Upper lobe of right lung (tissue), 1 donor: ENCODE measurements around the gene SYK. TPM values are rescaled to one million over a fixed set of nuclear protein-coding genes. Genes with fewer than 3 reads are reported as not detected.

Source experiments
- ATAC-seq: fragments of 200-7000 bp; cut with Tn5 transposase; one replicate; pipeline ENCODE4 v1.9.1; 2020; ENCODE audit warnings: mild to moderate bottlenecking, moderate library complexity
- DNase-seq: peaks from one replicate; pipeline ENCODE4 v3.0.0-alpha.2; 2020
- H3K27ac ChIP-seq: fragments of 200-600 bp; one replicate; pipeline ENCODE4 v1.8.0; 2022
- H3K27me3 ChIP-seq: fragments of 200-600 bp; one replicate; pipeline ENCODE4 v1.8.0; 2022; ENCODE audit warnings: mild to moderate bottlenecking
- H3K36me3 ChIP-seq: fragments of 200-600 bp; one replicate; pipeline ENCODE4 v1.8.0; 2022
- H3K4me1 ChIP-seq: fragments of 200-600 bp; one replicate; pipeline ENCODE4 v1.8.0; 2022
- H3K4me3 ChIP-seq: fragments of 200-600 bp; one replicate; pipeline ENCODE4 v1.8.0; 2022; ENCODE audit warnings: mild to moderate bottlenecking
- H3K9me3 ChIP-seq: fragments of 200-600 bp; one replicate; pipeline ENCODE4 v1.8.0; 2022
- CTCF ChIP-seq: fragments of 200-600 bp; IDR thresholded peaks from one replicate; pipeline ENCODE4 v1.8.0; 2022; ENCODE audit warnings: antibody characterized with exemption
- intact Hi-C: fragments of 100-400 bp; cut with DNase I; formaldehyde crosslinking; loops from one replicate; pipeline ENCODE4 v1.11.0; 2022
- total RNA-seq: library from RNA; stranded (reverse); fragmentation: NEBNext Ultra II Directional; extraction: Animal tissue kit (Norgen Biotek cat#: 25700); gene quantifications from one replicate; pipeline ENCODE4 v1.2.1, GENCODE V29; 2021
- donor health status: DM: no; HTN: yes; CAD: no; lungs with severe emphysema.

Gene SYK
- total RNA-seq, 1 donor from 2014 or later, result 63.8 TPM

- Histone ChIP-seq H3K9me3 (no peaks in the 10 kb centered on the region), H3K27me3 (no peaks in the 10 kb centered on the region), H3K4me1 (no peaks in the 10 kb centered on the region), H3K27ac (no peak overlapping the region), H3K4me3 (no peak overlapping the region), H3K36me3 (peaks cover 21% of the 10 kb centered on the region)
- TF ChIP-seq CTCF, result no peak
- intact Hi-C loops, result no loop called here
- no peak for DNase-seq
- no peak for ATAC-seq
These were observed 88.7 kb downstream of the SYK start for GRCh38 chr9:90890146-90890810.

GRCh38 chr9:90891308-90892040 lies 89.9 kb downstream of the SYK start:
- Histone ChIP-seq H3K4me1 (no peaks in the 10 kb centered on the region), H3K27ac (no peak overlapping the region), H3K36me3 (peaks cover 26% of the 10 kb centered on the region), H3K27me3 (no peaks in the 10 kb centered on the region), H3K4me3 (no peak overlapping the region), H3K9me3 (no peaks in the 10 kb centered on the region)
- ATAC-seq, result no peak
- no peak for DNase-seq
- intact Hi-C loops, result no loop called here
- no peak for TF ChIP-seq CTCF

- no peaks in the 10 kb centered on the region for H3K4me1 ChIP-seq
- no peak overlapping the region for H3K4me3 ChIP-seq
- no peak overlapping the region for H3K27ac ChIP-seq
- no peaks in the 10 kb centered on the region for H3K27me3 ChIP-seq
- DNase-seq (no peak), ATAC-seq (no peak)
- H3K36me3 ChIP-seq, result peaks cover 28% of the 10 kb centered on the region
- H3K9me3 ChIP-seq, result no peaks in the 10 kb centered on the region
- intact Hi-C loops, result no loop called here
- no peak for TF ChIP-seq CTCF
These were observed 91.3 kb downstream of the SYK start for GRCh38 chr9:90892918-90893317.

- H3K36me3 ChIP-seq, result peaks cover 20% of the 10 kb centered on the region
- H3K27ac ChIP-seq, result no peak overlapping the region
- no peaks in the 10 kb centered on the region for H3K27me3 ChIP-seq
- H3K4me1 ChIP-seq, result no peaks in the 10 kb centered on the region
- no peaks in the 10 kb centered on the region for H3K9me3 ChIP-seq
- DNase-seq (no peak), ATAC-seq (no peak)
- intact Hi-C loops, result no loop called here
- no peak for TF ChIP-seq CTCF
- H3K4me3 ChIP-seq, result no peak overlapping the region
These were observed 92.1 kb downstream of the SYK start for GRCh38 chr9:90893706-90894105.

GRCh38 chr9:90894986-90895687 lies 93.5 kb downstream of the SYK start:
- H3K27ac ChIP-seq, result no peak overlapping the region
- no peaks in the 10 kb centered on the region for H3K9me3 ChIP-seq
- peak; percentile 41 for ATAC-seq
- DNase-seq, result no peak
- no peak overlapping the region for H3K4me3 ChIP-seq
- peak; percentile 40 for TF ChIP-seq CTCF
- H3K36me3 ChIP-seq, result peaks cover 9% of the 10 kb centered on the region
- H3K4me1 ChIP-seq, result no peaks in the 10 kb centered on the region
- intact Hi-C loops, result no loop called here
- no peaks in the 10 kb centered on the region for H3K27me3 ChIP-seq
